H9 (cell line): ENCODE data around the gene KLF17. TPM values are rescaled to one million over a fixed set of nuclear protein-coding genes. Genes with fewer than 3 reads are reported as not detected.

Source experiments
- DNase-seq: peaks from one replicate; pipeline ENCODE4 v3.0.0-alpha.2; 2017
- H2AFZ ChIP-seq: one replicate; pipeline ENCODE4 v1.6.1; 2013; ENCODE audit warnings: mild to moderate bottlenecking, low read length, control low read depth, moderate library complexity
- H2AK5ac ChIP-seq: 2 replicates; pipeline ENCODE4 v1.6.1; 2013; ENCODE audit warnings: low read length, control low read depth, mixed read lengths; ENCODE audit not compliant: insufficient read length
- H2BK120ac ChIP-seq: one replicate; pipeline ENCODE4 v1.6.1; 2013; ENCODE audit warnings: low read depth, mild to moderate bottlenecking, low read length, control low read depth, inconsistent platforms; ENCODE audit not compliant: poor library complexity, severe bottlenecking
- H2BK12ac ChIP-seq: 2 replicates; pipeline ENCODE4 v1.6.1; 2013; ENCODE audit warnings: low read length, control low read depth, mixed read lengths, low read depth; ENCODE audit not compliant: insufficient read length
- H2BK15ac ChIP-seq: 2 replicates; pipeline ENCODE4 v1.6.1; 2013; ENCODE audit warnings: low read depth, low read length, control low read depth
- H2BK20ac ChIP-seq: one replicate; pipeline ENCODE4 v1.6.1; 2013; ENCODE audit warnings: low read depth, mild to moderate bottlenecking, low read length, control low read depth, inconsistent platforms; ENCODE audit not compliant: poor library complexity, severe bottlenecking
- H2BK5ac ChIP-seq: 2 replicates; pipeline ENCODE4 v1.6.1; 2013; ENCODE audit warnings: low read length, control low read depth, mixed read lengths; ENCODE audit not compliant: insufficient read length
- H3K14ac ChIP-seq: 2 replicates; pipeline ENCODE4 v1.6.1; 2013; ENCODE audit warnings: low read length, control low read depth; ENCODE audit not compliant: insufficient read depth
- H3K18ac ChIP-seq: 2 replicates; pipeline ENCODE4 v1.6.1; 2013; ENCODE audit warnings: low read depth, mild to moderate bottlenecking, mixed read lengths, low read length, control low read depth; ENCODE audit not compliant: insufficient read length
- H3K23ac ChIP-seq: 2 replicates; pipeline ENCODE4 v1.6.1; 2013; ENCODE audit warnings: low read length, control low read depth, mixed read lengths, low read depth; ENCODE audit not compliant: insufficient read length
- H3K23me2 ChIP-seq: 2 replicates; pipeline ENCODE4 v1.6.1; 2013; ENCODE audit warnings: low read depth, mild to moderate bottlenecking, mixed read lengths, low read length, control low read depth; ENCODE audit not compliant: insufficient read length, poor library complexity, severe bottlenecking
- H3K27ac ChIP-seq: 2 replicates; pipeline ENCODE4 v1.5.1; 2013; ENCODE audit warnings: low read length, control low read depth, mixed read lengths, low read depth; ENCODE audit not compliant: insufficient read length
- H3K27me3 ChIP-seq: 2 replicates; pipeline ENCODE4 v1.6.1; 2013; ENCODE audit warnings: low read length, control low read depth, inconsistent platforms; ENCODE audit not compliant: insufficient read depth
- H3K4ac ChIP-seq: 2 replicates; pipeline ENCODE4 v1.6.1; 2013; ENCODE audit warnings: low read depth, mild to moderate bottlenecking, control low read depth, inconsistent platforms, low read length, moderate library complexity
- H3K4me1 ChIP-seq: 2 replicates; pipeline ENCODE4 v1.6.1; 2013; ENCODE audit warnings: low read length, control low read depth, inconsistent platforms; ENCODE audit not compliant: insufficient read depth
- H3K4me2 ChIP-seq: 2 replicates; pipeline ENCODE4 v1.6.1; 2013; ENCODE audit warnings: low read length, control low read depth, mixed read lengths; ENCODE audit not compliant: insufficient read length, insufficient read depth
- H3K56ac ChIP-seq: 2 replicates; pipeline ENCODE4 v1.6.1; 2013; ENCODE audit warnings: low read depth, mild to moderate bottlenecking, mixed read lengths, low read length, control low read depth; ENCODE audit not compliant: insufficient read length
- H3K79me1 ChIP-seq: 2 replicates; pipeline ENCODE4 v1.6.1; 2013; ENCODE audit warnings: low read depth, mild to moderate bottlenecking, moderate library complexity, low read length, control low read depth, inconsistent platforms; ENCODE audit not compliant: insufficient read depth, poor library complexity, severe bottlenecking
- H3K79me2 ChIP-seq: 2 replicates; pipeline ENCODE4 v1.6.1; 2013; ENCODE audit warnings: low read length, control low read depth, inconsistent platforms; ENCODE audit not compliant: insufficient read depth
- H3K9ac ChIP-seq: 2 replicates; pipeline ENCODE4 v1.6.1; 2013; ENCODE audit warnings: low read length, control low read depth, mixed read lengths; ENCODE audit not compliant: insufficient read length; ENCODE audit errors: extremely low read depth
- H3K9me3 ChIP-seq: one replicate; pipeline ENCODE4 v1.6.1; 2013; ENCODE audit warnings: low read depth, low read length, inconsistent platforms; ENCODE audit not compliant: control insufficient read depth
- H3T11ph ChIP-seq: one replicate; pipeline ENCODE4 v1.6.1; 2013; ENCODE audit warnings: mild to moderate bottlenecking, low read length, control low read depth, inconsistent platforms
- H4K20me1 ChIP-seq: one replicate; pipeline ENCODE4 v1.6.1; 2013; ENCODE audit not compliant: control insufficient read depth, insufficient read length, insufficient read depth
- H4K5ac ChIP-seq: 2 replicates; pipeline ENCODE4 v1.6.1; 2013; ENCODE audit warnings: low read depth, mild to moderate bottlenecking, mixed read lengths, low read length, control low read depth; ENCODE audit not compliant: insufficient read length
- H4K8ac ChIP-seq: replicated peaks from 2 replicates; pipeline ENCODE4 v1.6.1; 2013; ENCODE audit warnings: low read length, control low read depth, mixed read lengths, low read depth; ENCODE audit not compliant: insufficient read length
- H4K91ac ChIP-seq: 2 replicates; pipeline ENCODE4 v1.6.1; 2013; ENCODE audit warnings: low read depth, mild to moderate bottlenecking, moderate library complexity, mixed read lengths, low read length, control low read depth; ENCODE audit not compliant: insufficient read length
- H3K27ac Mint-ChIP-seq, 3 experiments: 2 replicates in 2 of 3; 3 replicates in 1 of 3; pipeline ENCODE4 v1.8.0; 2020 to 2021; ENCODE audit warnings: mixed read lengths in 3 of 3, mild to moderate bottlenecking in 1 of 3, moderate library complexity in 1 of 3
- H3K27me3 Mint-ChIP-seq: 2 replicates; pipeline ENCODE4 v1.8.0; 2021; ENCODE audit warnings: low read depth, mild to moderate bottlenecking, moderate library complexity, mixed read lengths
- H3K36me3 Mint-ChIP-seq, 3 experiments: 2 replicates in 2 of 3; 3 replicates in 1 of 3; pipeline ENCODE4 v1.8.0; 2020 to 2021; ENCODE audit warnings: low read depth in 3 of 3, mixed read lengths in 3 of 3; ENCODE audit not compliant: insufficient read depth in 1 of 3
- H3K4me1 Mint-ChIP-seq, 2 experiments: 2 replicates each; pipeline ENCODE4 v1.8.0; 2020; ENCODE audit warnings: mixed read lengths in 2 of 2
- H3K4me3 Mint-ChIP-seq, 2 experiments: 2 replicates in 1 of 2; 3 replicates in 1 of 2; pipeline ENCODE4 v1.8.0; 2020 to 2021; ENCODE audit warnings: mild to moderate bottlenecking in 2 of 2, mixed read lengths in 2 of 2, moderate library complexity in 1 of 2
- H3K9me3 Mint-ChIP-seq, 2 experiments: 2 replicates in 1 of 2; 3 replicates in 1 of 2; pipeline ENCODE4 v1.8.0; 2020; ENCODE audit warnings: mild to moderate bottlenecking in 2 of 2, mixed read lengths in 2 of 2, moderate library complexity in 1 of 2
- CTCF ChIP-seq: fragments of 200-600 bp; sonication (generic); conservative IDR thresholded peaks from 3 replicates; pipeline ENCODE4 v1.8.0; 2021; ENCODE audit warnings: antibody characterized with exemption, mild to moderate bottlenecking
- WGBS: extraction: QIAGEN DNeasy Blood & Tissue Kit; methylation state at CpG from one replicate; pipeline ENCODE4 v1.1.7; 2013; ENCODE audit warnings: missing lambda C conversion rate, low lambda C conversion rate, mixed read lengths; ENCODE audit not compliant: insufficient read length; ENCODE audit errors: extremely low coverage; 5-methylcytosine and 5-hydroxymethylcytosine counted together
- total RNA-seq: library from RNA; stranded (reverse); gene quantifications from 2 replicates; pipeline ENCODE4 v1.2.1, GENCODE V29; 2021

Gene KLF17
- total RNA-seq, 1 experiment from 2014 or later = 0.09 TPM

GRCh38 chr1:44094047-44094446, 24.6 kb upstream of the KLF17 start:
- Histone ChIP-seq H2BK120ac (no peak overlapping the region), H4K8ac (no peak overlapping the region), H2BK15ac (no peak overlapping the region), H2BK20ac (no peak overlapping the region), H3K79me2 (no peaks in the 10 kb centered on the region), H4K20me1 (no peaks in the 10 kb centered on the region), H3K4me1 (peaks cover 6% of the 10 kb centered on the region), H3K9me3 (no peaks in the 10 kb centered on the region), H3K4me2 (no peak overlapping the region), H2AFZ (no peak overlapping the region), H4K5ac (no peak overlapping the region), H3K23ac (no peak overlapping the region), H4K91ac (no peak overlapping the region), H2BK12ac (no peak overlapping the region), H3K56ac (no peak overlapping the region), H2BK5ac (no peak overlapping the region), H3K23me2 (no peaks in the 10 kb centered on the region), H3K79me1 (no peaks in the 10 kb centered on the region), H3K18ac (no peak overlapping the region), H3K27me3 (no peaks in the 10 kb centered on the region), H3K27ac (no peak overlapping the region), H2AK5ac (no peak overlapping the region), H3K4ac (no peak overlapping the region), H3T11ph (no peak overlapping the region), H3K9ac (no peak overlapping the region), H3K14ac (no peak overlapping the region)
- Mint-ChIP-seq H3K36me3 (peaks cover 0 to 6% (median 3%) of the 10 kb centered on the region in 3 experiments; a peak in 3 of 7 replicates), H3K4me3 (no peak overlapping the region), H3K9me3 (peaks cover 7 to 15% of the 10 kb centered on the region in 2 experiments; a peak in 4 of 5 replicates), H3K27ac (no peak overlapping the region), H3K4me1 (peaks cover 15 to 18% of the 10 kb centered on the region in 2 experiments), H3K27me3 (peaks cover 4% of the 10 kb centered on the region; the same call in 1 of the 2 replicates)
- WGBS = no CpG with 5 or more reads among the region's 2 CpGs
- DNase-seq = no peak
- TF ChIP-seq CTCF = no peak
